K562 (cell line): ENCODE measurements around the gene AGPAT2. TPM values are rescaled to one million over a fixed set of nuclear protein-coding genes. Genes with fewer than 3 reads are reported as not detected.

Source experiments
- BACH1 ChIP-seq: fragments of 200-800 bp; sonication (Bioruptor generic); IDR thresholded peaks from 2 replicates; pipeline ENCODE4 v1.6.1; 2016; ENCODE audit warnings: missing genetic modification characterization, missing compliant biosample characterization
- CC2D1A ChIP-seq: fragments of 450-650 bp; IDR thresholded peaks from 2 replicates; pipeline ENCODE4 v1.6.1; 2017; ENCODE audit warnings: mild to moderate bottlenecking
- HNRNPK ChIP-seq: fragments of 200-400 bp; formaldehyde crosslinking; IDR thresholded peaks from one replicate; pipeline ENCODE4 v1.6.1; 2018; ENCODE audit warnings: mild to moderate bottlenecking, low read depth, low read length; ENCODE audit not compliant: poor library complexity, severe bottlenecking
- NFE2L1 ChIP-seq: fragments of 450-650 bp; IDR thresholded peaks from 2 replicates; pipeline ENCODE4 v1.6.1; 2016; ENCODE audit warnings: missing genetic modification characterization, low read depth, mild to moderate bottlenecking, missing compliant biosample characterization, moderate library complexity, borderline replicate concordance
- NFIX ChIP-seq: fragments of 250-450 bp; sonication (Bioruptor Pico); IDR thresholded peaks from 2 replicates; pipeline ENCODE4 v1.4.0; 2020; ENCODE audit warnings: low read depth, mild to moderate bottlenecking, moderate library complexity
- POLR2AphosphoS2 ChIP-seq: IDR thresholded peaks from 2 replicates; pipeline ENCODE4 v1.6.1; 2012; ENCODE audit warnings: low read length, improper control_type of control experiment
- PRPF4 ChIP-seq: fragments of 200-400 bp; formaldehyde crosslinking; IDR thresholded peaks from one replicate; pipeline ENCODE4 v1.6.1; 2017; ENCODE audit warnings: low read length, low read depth, mild to moderate bottlenecking; ENCODE audit not compliant: insufficient read depth, poor library complexity, severe bottlenecking
- SMARCC2 ChIP-seq: fragments of 450-650 bp; IDR thresholded peaks from 2 replicates; pipeline ENCODE4 v1.6.1; 2017; ENCODE audit warnings: antibody characterized with exemption, moderate library complexity, mild to moderate bottlenecking, low read depth
- SRSF9 ChIP-seq: fragments of 200-400 bp; formaldehyde crosslinking; IDR thresholded peaks from 2 replicates; pipeline ENCODE4 v1.6.1; 2017; ENCODE audit warnings: low read depth, low read length, borderline replicate concordance
- TBL1XR1 ChIP-seq, 2 experiments: IDR thresholded peaks; 2 replicates each; pipeline ENCODE4 v1.6.1; 2012; ENCODE audit warnings: improper control_type of control experiment in 2 of 2, low read length in 2 of 2, mild to moderate bottlenecking in 1 of 2
- ZNF274 ChIP-seq: IDR thresholded peaks from 2 replicates; pipeline ENCODE4 v1.6.1; 2011; ENCODE audit warnings: low read depth, mild to moderate bottlenecking, low read length, moderate library complexity, borderline replicate concordance
- ZNF586 ChIP-seq: fragments of 450-650 bp; formaldehyde crosslinking; conservative IDR thresholded peaks from 2 replicates; pipeline ENCODE4 v1.4.0; 2020; ENCODE audit warnings: mild to moderate bottlenecking, moderate library complexity
- ZNF75A ChIP-seq: fragments of 450-650 bp; formaldehyde crosslinking; IDR thresholded peaks from 2 replicates; pipeline ENCODE4 v1.4.0; 2020; ENCODE audit warnings: mild to moderate bottlenecking
- polyA plus RNA-seq, 8 experiments: library from polyadenylated mRNA; depleted of rRNA in 4 of 8; stranded (reverse) in 5 of 8; unstranded in 3 of 8; fragments of >200 nt; fragmentation: Nextera tagmentation in 2 of 8; fragmentation: Illumina TruSeq in 1 of 8; extraction: Ambion mirVana in 2 of 8; extraction: Trizol in 1 of 8; gene quantifications; 2 replicates each; pipeline versions ENCODE4 v1.2.1 to v1.2.3, GENCODE V29; 2011 to 2014; ENCODE audit warnings: inconsistent platforms in 1 of 8, missing spikeins in 1 of 8
- total RNA-seq, 7 experiments: library from RNA; depleted of rRNA in 6 of 7; stranded (reverse); fragments of >200 nt in 6 of 7; fragmentation: Illumina TruSeq in 2 of 7; extraction: Trizol in 2 of 7; gene quantifications; 2 replicates each; pipeline versions ENCODE4 v1.2.1 to v1.2.3, GENCODE V29; 2011 to 2021; ENCODE audit warnings: low replicate concordance in 1 of 7
- TF ChIP-seq, protein P1 (sequence below): fragments of 250-450 bp; sonication (Bioruptor Pico); IDR thresholded peaks from 2 replicates; pipeline ENCODE4 v1.8.0; 2022; ENCODE audit warnings: moderate library complexity, mild to moderate bottlenecking, inconsistent platforms
- TF ChIP-seq, protein P2 (sequence below), 2 experiments: IDR thresholded peaks in 1 of 2; conservative IDR thresholded peaks in 1 of 2; 2 replicates each; pipeline ENCODE4 v1.6.1; 2016; ENCODE audit warnings: low read depth in 2 of 2, mild to moderate bottlenecking in 1 of 2, missing compliant biosample characterization in 1 of 2, missing genetic modification characterization in 1 of 2, moderate library complexity in 1 of 2
- TF ChIP-seq, protein P3 (sequence below): sonication (generic); formaldehyde crosslinking; IDR thresholded peaks from 2 replicates; pipeline ENCODE4 v1.8.1; 2022; ENCODE audit warnings: missing genetic modification reagents
- TF ChIP-seq, protein P4 (sequence below): fragments of 150-350 bp; conservative IDR thresholded peaks from 2 replicates; pipeline ENCODE4 v1.6.1; 2014; ENCODE audit warnings: low read length

Gene AGPAT2
- total and polyA plus RNA-seq, 9 of the 15 experiments (the other 6 are each of a cell fraction or from before 2014, with no cell fraction given), result 0.13 to 54.5 (median 23.9) TPM

DNA sequence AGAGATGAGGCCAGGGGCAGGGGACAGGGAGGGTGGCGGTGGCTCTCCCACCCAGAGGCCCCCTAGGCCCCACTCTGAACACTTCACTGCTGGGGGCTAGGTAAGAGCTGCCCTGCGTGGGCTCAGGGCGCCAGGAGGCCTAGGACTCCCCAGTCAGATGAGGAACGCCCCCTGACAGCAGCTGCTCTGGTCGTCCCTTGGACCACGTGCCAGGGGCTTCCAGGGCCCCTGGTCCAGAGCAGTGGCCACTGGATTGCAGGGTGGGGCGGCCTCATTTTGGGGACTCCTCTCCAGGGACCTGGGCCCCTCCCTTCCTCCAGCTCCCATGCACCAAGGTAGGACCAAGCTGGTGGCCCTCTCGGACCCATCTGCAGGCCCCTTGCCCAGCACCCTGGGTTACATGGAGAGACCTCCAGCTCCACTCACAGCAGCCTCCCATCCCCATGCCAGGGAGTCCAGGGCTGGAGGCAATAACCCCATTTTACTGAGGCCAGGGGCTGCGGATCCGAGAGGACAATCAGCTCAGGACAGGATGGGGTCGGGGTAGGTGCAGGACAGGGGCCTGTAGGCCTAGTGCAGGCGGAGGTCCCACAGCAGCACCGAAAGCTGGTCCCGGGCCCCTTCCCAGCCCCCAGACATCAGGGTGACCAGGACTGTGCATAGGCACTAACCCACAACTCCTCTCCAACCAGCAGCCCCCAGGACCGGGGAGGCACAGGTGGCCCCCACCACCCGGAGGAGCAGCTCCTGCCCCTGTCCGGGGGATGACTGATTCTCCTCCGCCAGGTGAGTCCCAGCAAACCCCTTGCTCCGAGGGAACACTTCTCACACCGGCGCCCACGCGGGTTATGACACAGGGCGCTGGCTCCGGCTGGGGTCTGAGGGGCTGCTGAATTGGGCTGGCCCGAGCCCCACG lies 23.0 kb downstream of the AGPAT2 start (continued):
- TF ChIP-seq HNRNPK, result no peak
- TF ChIP-seq, protein P1, sequence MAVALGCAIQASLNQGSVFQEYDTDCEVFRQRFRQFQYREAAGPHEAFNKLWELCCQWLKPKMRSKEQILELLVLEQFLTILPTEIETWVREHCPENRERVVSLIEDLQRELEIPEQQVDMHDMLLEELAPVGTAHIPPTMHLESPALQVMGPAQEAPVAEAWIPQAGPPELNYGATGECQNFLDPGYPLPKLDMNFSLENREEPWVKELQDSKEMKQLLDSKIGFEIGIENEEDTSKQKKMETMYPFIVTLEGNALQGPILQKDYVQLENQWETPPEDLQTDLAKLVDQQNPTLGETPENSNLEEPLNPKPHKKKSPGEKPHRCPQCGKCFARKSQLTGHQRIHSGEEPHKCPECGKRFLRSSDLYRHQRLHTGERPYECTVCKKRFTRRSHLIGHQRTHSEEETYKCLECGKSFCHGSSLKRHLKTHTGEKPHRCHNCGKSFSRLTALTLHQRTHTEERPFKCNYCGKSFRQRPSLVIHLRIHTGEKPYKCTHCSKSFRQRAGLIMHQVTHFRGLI (CRISPR knock-in tag), result no peak
- TF ChIP-seq SMARCC2, result no peak
- TF ChIP-seq, protein P2, sequence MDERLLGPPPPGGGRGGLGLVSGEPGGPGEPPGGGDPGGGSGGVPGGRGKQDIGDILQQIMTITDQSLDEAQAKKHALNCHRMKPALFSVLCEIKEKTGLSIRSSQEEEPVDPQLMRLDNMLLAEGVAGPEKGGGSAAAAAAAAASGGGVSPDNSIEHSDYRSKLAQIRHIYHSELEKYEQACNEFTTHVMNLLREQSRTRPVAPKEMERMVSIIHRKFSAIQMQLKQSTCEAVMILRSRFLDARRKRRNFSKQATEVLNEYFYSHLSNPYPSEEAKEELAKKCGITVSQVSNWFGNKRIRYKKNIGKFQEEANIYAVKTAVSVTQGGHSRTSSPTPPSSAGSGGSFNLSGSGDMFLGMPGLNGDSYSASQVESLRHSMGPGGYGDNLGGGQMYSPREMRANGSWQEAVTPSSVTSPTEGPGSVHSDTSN (CRISPR knock-in tag; IDR thresholded peaks at IDR 0.05; ENCODE audit: low read depth), result no peak
- TF ChIP-seq, protein P2 (tag; conservative IDR thresholded peaks at IDR 0.05; ENCODE audit: low read depth), result no peak
- TF ChIP-seq TBL1XR1 (IDR thresholded peaks at IDR 0.05; ENCODE audit: low read length in 2 of 2), result no peak
- TF ChIP-seq SRSF9, result no peak
- no peak for TF ChIP-seq ZNF274
- TF ChIP-seq BACH1 (tag), result no peak
- no peak for TF ChIP-seq POLR2AphosphoS2
- no peak for TF ChIP-seq NFE2L1 (tag)
- TF ChIP-seq, protein P3, sequence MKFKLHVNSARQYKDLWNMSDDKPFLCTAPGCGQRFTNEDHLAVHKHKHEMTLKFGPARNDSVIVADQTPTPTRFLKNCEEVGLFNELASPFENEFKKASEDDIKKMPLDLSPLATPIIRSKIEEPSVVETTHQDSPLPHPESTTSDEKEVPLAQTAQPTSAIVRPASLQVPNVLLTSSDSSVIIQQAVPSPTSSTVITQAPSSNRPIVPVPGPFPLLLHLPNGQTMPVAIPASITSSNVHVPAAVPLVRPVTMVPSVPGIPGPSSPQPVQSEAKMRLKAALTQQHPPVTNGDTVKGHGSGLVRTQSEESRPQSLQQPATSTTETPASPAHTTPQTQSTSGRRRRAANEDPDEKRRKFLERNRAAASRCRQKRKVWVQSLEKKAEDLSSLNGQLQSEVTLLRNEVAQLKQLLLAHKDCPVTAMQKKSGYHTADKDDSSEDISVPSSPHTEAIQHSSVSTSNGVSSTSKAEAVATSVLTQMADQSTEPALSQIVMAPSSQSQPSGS (CRISPR knock-in tag), result no peak
- peak; percentile 24 for TF ChIP-seq PRPF4
- no peak for TF ChIP-seq NFIX (CRISPR knock-in tag)
- no peak for TF ChIP-seq ZNF75A (CRISPR knock-in tag)
- TF ChIP-seq, protein P4, sequence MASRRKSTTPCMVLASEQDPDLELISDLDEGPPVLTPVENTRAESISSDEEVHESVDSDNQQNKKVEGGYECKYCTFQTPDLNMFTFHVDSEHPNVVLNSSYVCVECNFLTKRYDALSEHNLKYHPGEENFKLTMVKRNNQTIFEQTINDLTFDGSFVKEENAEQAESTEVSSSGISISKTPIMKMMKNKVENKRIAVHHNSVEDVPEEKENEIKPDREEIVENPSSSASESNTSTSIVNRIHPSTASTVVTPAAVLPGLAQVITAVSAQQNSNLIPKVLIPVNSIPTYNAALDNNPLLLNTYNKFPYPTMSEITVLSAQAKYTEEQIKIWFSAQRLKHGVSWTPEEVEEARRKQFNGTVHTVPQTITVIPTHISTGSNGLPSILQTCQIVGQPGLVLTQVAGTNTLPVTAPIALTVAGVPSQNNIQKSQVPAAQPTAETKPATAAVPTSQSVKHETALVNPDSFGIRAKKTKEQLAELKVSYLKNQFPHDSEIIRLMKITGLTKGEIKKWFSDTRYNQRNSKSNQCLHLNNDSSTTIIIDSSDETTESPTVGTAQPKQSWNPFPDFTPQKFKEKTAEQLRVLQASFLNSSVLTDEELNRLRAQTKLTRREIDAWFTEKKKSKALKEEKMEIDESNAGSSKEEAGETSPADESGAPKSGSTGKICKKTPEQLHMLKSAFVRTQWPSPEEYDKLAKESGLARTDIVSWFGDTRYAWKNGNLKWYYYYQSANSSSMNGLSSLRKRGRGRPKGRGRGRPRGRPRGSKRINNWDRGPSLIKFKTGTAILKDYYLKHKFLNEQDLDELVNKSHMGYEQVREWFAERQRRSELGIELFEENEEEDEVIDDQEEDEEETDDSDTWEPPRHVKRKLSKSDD, result no peak
- TF ChIP-seq ZNF586, result no peak
- TF ChIP-seq CC2D1A, result no peak
